Neural crest cell (in vitro differentiated cells): ENCODE results near the gene SHANK1. TPM values are rescaled to one million over a fixed set of nuclear protein-coding genes. Genes with fewer than 3 reads are reported as not detected.

Experiments used
- DNase-seq: peaks from one replicate; pipeline ENCODE4 v3.0.0; 2021; ENCODE audit warnings: low read depth, mixed read lengths, low spot score
- H3K27ac Mint-ChIP-seq: one replicate; pipeline ENCODE4 v1.8.0; 2021; ENCODE audit warnings: mild to moderate bottlenecking, mixed read lengths; ENCODE audit not compliant: unreplicated experiment
- H3K27me3 Mint-ChIP-seq: 2 replicates; pipeline ENCODE4 v1.8.0; 2021; ENCODE audit warnings: low read depth, mild to moderate bottlenecking, mixed read lengths
- H3K36me3 Mint-ChIP-seq: 2 replicates; pipeline ENCODE4 v1.8.0; 2021; ENCODE audit warnings: low read depth, mild to moderate bottlenecking, mixed read lengths
- H3K4me1 Mint-ChIP-seq: 2 replicates; pipeline ENCODE4 v1.8.0; 2021; ENCODE audit warnings: mixed read lengths
- H3K4me3 Mint-ChIP-seq: one replicate; pipeline ENCODE4 v1.8.0; 2021; ENCODE audit warnings: mild to moderate bottlenecking, mixed read lengths
- H3K9me3 Mint-ChIP-seq: 2 replicates; pipeline ENCODE4 v1.8.0; 2021; ENCODE audit warnings: mixed read lengths
- CTCF ChIP-seq: fragments of 200-600 bp; sonication (generic); conservative IDR thresholded peaks from 2 replicates; pipeline ENCODE4 v1.5.0; 2021; ENCODE audit warnings: antibody characterized with exemption, mild to moderate bottlenecking
- total RNA-seq: library from RNA; stranded (reverse); gene quantifications from 2 replicates; pipeline ENCODE4 v1.2.1, GENCODE V29; 2021

The SHANK1 gene
- total RNA-seq, 1 donor from 2014 or later: 6.8 TPM

- Mint-ChIP-seq H3K36me3 (no peaks in the 10 kb centered on the region), H3K4me3 (peak overlapping the region; percentile 85), H3K4me1 (peaks cover 19% of the 10 kb centered on the region), H3K9me3 (no peaks in the 10 kb centered on the region), H3K27ac (peak overlapping the region; percentile 53), H3K27me3 (peaks cover 47% of the 10 kb centered on the region)
- TF ChIP-seq CTCF: no peak
- no peak for DNase-seq
Measured at GRCh38 chr19:50720181-50720920, 749 bp upstream of the SHANK1 start.

GRCh38 chr19:50719119-50719435 lies 525 bp downstream of the SHANK1 start:
- Mint-ChIP-seq H3K4me1 (peaks cover 19% of the 10 kb centered on the region), H3K27me3 (peaks cover 53% of the 10 kb centered on the region), H3K36me3 (no peaks in the 10 kb centered on the region), H3K27ac (no peak overlapping the region), H3K9me3 (no peaks in the 10 kb centered on the region), H3K4me3 (no peak overlapping the region)
- no peak for DNase-seq
- TF ChIP-seq CTCF: no peak

- TF ChIP-seq CTCF: no peak
- H3K9me3 Mint-ChIP-seq: no peaks in the 10 kb centered on the region
- H3K27me3 Mint-ChIP-seq: peaks cover 50% of the 10 kb centered on the region
- peaks cover 19% of the 10 kb centered on the region for H3K4me1 Mint-ChIP-seq
- H3K27ac Mint-ChIP-seq: no peak overlapping the region
- no peak overlapping the region for H3K4me3 Mint-ChIP-seq
- H3K36me3 Mint-ChIP-seq: no peaks in the 10 kb centered on the region
- DNase-seq: no peak
Measured at GRCh38 chr19:50718255-50719118, 1.1 kb downstream of the SHANK1 start.

GRCh38 chr19:50717891-50718254 lies 1.7 kb downstream of the SHANK1 start:
- no peak for DNase-seq
- Mint-ChIP-seq H3K27me3 (peaks cover 51% of the 10 kb centered on the region), H3K9me3 (no peaks in the 10 kb centered on the region), H3K36me3 (no peaks in the 10 kb centered on the region), H3K4me3 (peak overlapping the region; percentile 78), H3K27ac (no peak overlapping the region), H3K4me1 (peaks cover 14% of the 10 kb centered on the region)
- no peak for TF ChIP-seq CTCF

- no peak for TF ChIP-seq CTCF
- DNase-seq: no peak
- peaks cover 45% of the 10 kb centered on the region for H3K27me3 Mint-ChIP-seq
- peaks cover 13% of the 10 kb centered on the region for H3K4me1 Mint-ChIP-seq
- no peaks in the 10 kb centered on the region for H3K36me3 Mint-ChIP-seq
- peak overlapping the region; percentile 78 for H3K4me3 Mint-ChIP-seq
- H3K27ac Mint-ChIP-seq: no peak overlapping the region
- no peaks in the 10 kb centered on the region for H3K9me3 Mint-ChIP-seq
Measured at GRCh38 chr19:50717026-50717723, 2.4 kb downstream of the SHANK1 start.
